ENCODE results near the gene SAXO2.
A peak's percentile ranks its signal among the peaks of the same experiment; 100 is the strongest.
"Not testable (repeated sequence)": the region's sequence is repeated elsewhere in the genome, so short reads cannot be mapped to it uniquely, and the experiment has no call there.

Gene SAXO2

GRCh38 chr15:82261566-82262421, 824 bp upstream of the SAXO2 start:
- H3K27ac ChIP-seq (ENCODE audit: low read depth, low read length) = not testable (repeated sequence)

DNA sequence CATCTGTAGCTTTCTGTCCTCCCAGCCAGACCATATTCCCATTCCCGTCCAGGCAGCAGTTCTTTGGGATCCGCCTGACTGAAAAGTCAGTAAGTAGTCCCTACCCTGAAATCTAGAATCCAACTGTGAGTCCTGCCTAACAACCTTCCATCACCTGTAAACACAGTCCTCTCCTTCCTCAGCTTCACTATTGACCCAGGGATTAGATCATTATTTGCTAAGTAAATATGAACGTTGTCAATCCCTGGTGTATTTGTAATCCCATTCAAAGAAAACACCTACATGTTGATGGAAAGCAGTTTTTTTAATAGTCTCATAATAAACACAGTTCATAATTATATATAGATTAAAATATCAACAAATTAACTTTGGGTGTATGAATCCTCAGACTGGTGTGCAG, 732 bp downstream of the SAXO2 start:
- Histone ChIP-seq H3K27me3 (ENCODE audit: control insufficient read depth, insufficient read depth, low read length) (no peaks in the 10 kb centered on the region), H3K4me1 (ENCODE audit: control insufficient read depth, insufficient read depth, low read length) (peaks cover 5% of the 10 kb centered on the region), H3K27ac (ENCODE audit: low read depth, low read length) (no peak overlapping the region), H3K4me3 (ENCODE audit: low read length) (peak overlapping the region; percentile 90), H3K9ac (ENCODE audit: low read length) (no peak overlapping the region), H3K36me3 (ENCODE audit: control insufficient read depth, insufficient read depth, low read length) (peaks cover 5% of the 10 kb centered on the region)

More at GRCh38 chr15:82261566-82262421, 824 bp upstream of the SAXO2 start:
- H3K27me3 ChIP-seq (ENCODE audit: control insufficient read depth, insufficient read depth, low read length); H3K4me1 ChIP-seq (ENCODE audit: control insufficient read depth, insufficient read depth, low read length); H3K36me3 ChIP-seq (ENCODE audit: control insufficient read depth, insufficient read depth, low read length): not testable (repeated sequence)
- Histone ChIP-seq H3K4me3 (ENCODE audit: low read length) (peak overlapping the region; percentile 90), H3K9ac (ENCODE audit: low read length) (peak overlapping the region; percentile 11)

- not testable (repeated sequence) for H3K27ac ChIP-seq (ENCODE audit: low read depth, low read length); H3K9ac ChIP-seq (ENCODE audit: low read length); H3K36me3 ChIP-seq (ENCODE audit: control insufficient read depth, insufficient read depth, low read length); H3K4me3 ChIP-seq (ENCODE audit: low read length); H3K4me1 ChIP-seq (ENCODE audit: control insufficient read depth, insufficient read depth, low read length); H3K27me3 ChIP-seq (ENCODE audit: control insufficient read depth, insufficient read depth, low read length)
These were observed 4.5 kb downstream of the SAXO2 start for GRCh38 chr15:82267137-82267536.

- not testable (repeated sequence) for H3K36me3 ChIP-seq (ENCODE audit: control insufficient read depth, insufficient read depth, low read length); H3K9ac ChIP-seq (ENCODE audit: low read length); H3K27me3 ChIP-seq (ENCODE audit: control insufficient read depth, insufficient read depth, low read length); H3K4me3 ChIP-seq (ENCODE audit: low read length); H3K4me1 ChIP-seq (ENCODE audit: control insufficient read depth, insufficient read depth, low read length); H3K27ac ChIP-seq (ENCODE audit: low read depth, low read length)
These were observed 5.8 kb downstream of the SAXO2 start for GRCh38 chr15:82268454-82268853.

- Histone ChIP-seq H3K4me1 (ENCODE audit: control insufficient read depth, insufficient read depth, low read length) (no peaks in the 10 kb centered on the region), H3K27me3 (ENCODE audit: control insufficient read depth, insufficient read depth, low read length) (no peaks in the 10 kb centered on the region), H3K36me3 (ENCODE audit: control insufficient read depth, insufficient read depth, low read length) (no peaks in the 10 kb centered on the region), H3K9ac (ENCODE audit: low read length) (no peak overlapping the region), H3K27ac (ENCODE audit: low read depth, low read length) (no peak overlapping the region), H3K4me3 (ENCODE audit: low read length) (no peak overlapping the region)
These were observed 9.5 kb downstream of the SAXO2 start for GRCh38 chr15:82272154-82272553.

GRCh38 chr15:82275410-82275809, 12.8 kb downstream of the SAXO2 start:
- Histone ChIP-seq H3K27ac (ENCODE audit: low read depth, low read length) (no peak overlapping the region), H3K4me1 (ENCODE audit: control insufficient read depth, insufficient read depth, low read length) (no peaks in the 10 kb centered on the region), H3K4me3 (ENCODE audit: low read length) (no peak overlapping the region), H3K36me3 (ENCODE audit: control insufficient read depth, insufficient read depth, low read length) (no peaks in the 10 kb centered on the region), H3K9ac (ENCODE audit: low read length) (no peak overlapping the region), H3K27me3 (ENCODE audit: control insufficient read depth, insufficient read depth, low read length) (no peaks in the 10 kb centered on the region)

DNA sequence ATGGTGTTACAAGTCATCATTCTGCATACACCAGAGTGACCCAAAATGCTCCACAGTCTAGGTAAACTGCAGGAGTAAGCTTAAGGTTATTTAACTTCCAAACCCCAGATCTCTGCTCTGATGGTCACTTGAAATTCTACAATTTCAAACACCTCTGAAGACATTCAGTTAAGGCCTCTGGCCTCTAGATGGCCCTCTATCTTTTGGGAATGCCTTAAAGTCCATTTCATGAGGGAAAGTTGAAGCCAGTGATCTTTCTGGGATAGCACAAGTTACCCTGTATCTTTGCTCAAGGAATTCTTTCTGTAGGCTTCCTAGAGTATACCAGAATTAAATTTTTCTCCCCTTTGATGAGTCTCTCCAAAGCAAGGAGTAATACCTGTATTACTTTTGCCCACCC, 18.7 kb downstream of the SAXO2 start:
- H3K9ac ChIP-seq (ENCODE audit: low read length); H3K36me3 ChIP-seq (ENCODE audit: control insufficient read depth, insufficient read depth, low read length); H3K27me3 ChIP-seq (ENCODE audit: control insufficient read depth, insufficient read depth, low read length); H3K4me1 ChIP-seq (ENCODE audit: control insufficient read depth, insufficient read depth, low read length); H3K27ac ChIP-seq (ENCODE audit: low read depth, low read length); H3K4me3 ChIP-seq (ENCODE audit: low read length): not testable (repeated sequence)

GRCh38 chr15:82282386-82282785, 19.8 kb downstream of the SAXO2 start:
- H3K4me1 ChIP-seq (ENCODE audit: control insufficient read depth, insufficient read depth, low read length); H3K36me3 ChIP-seq (ENCODE audit: control insufficient read depth, insufficient read depth, low read length); H3K4me3 ChIP-seq (ENCODE audit: low read length); H3K9ac ChIP-seq (ENCODE audit: low read length); H3K27ac ChIP-seq (ENCODE audit: low read depth, low read length); H3K27me3 ChIP-seq (ENCODE audit: control insufficient read depth, insufficient read depth, low read length): not testable (repeated sequence)

DNA sequence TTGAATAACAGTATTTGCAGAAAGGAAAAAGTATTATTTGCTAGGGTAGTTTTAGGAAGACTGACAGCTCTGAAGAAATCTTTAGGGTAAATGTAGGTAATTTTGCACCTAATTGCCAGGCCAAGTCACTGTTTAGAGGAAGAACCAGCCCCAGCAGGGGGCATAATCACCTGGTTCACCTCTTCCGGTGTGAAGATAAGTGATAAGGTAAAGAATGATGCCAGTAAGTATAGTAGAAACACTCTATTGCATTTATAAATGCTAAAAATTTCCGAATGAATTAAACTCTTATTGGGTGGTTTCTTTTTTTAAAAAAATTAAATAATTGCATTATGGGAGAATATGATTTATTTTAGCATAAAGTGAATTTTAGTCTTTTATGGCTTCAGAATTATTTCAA, 21.8 kb downstream of the SAXO2 start:
- not testable (repeated sequence) for H3K9ac ChIP-seq (ENCODE audit: low read length); H3K36me3 ChIP-seq (ENCODE audit: control insufficient read depth, insufficient read depth, low read length); H3K4me3 ChIP-seq (ENCODE audit: low read length); H3K4me1 ChIP-seq (ENCODE audit: control insufficient read depth, insufficient read depth, low read length); H3K27ac ChIP-seq (ENCODE audit: low read depth, low read length); H3K27me3 ChIP-seq (ENCODE audit: control insufficient read depth, insufficient read depth, low read length)

DNA sequence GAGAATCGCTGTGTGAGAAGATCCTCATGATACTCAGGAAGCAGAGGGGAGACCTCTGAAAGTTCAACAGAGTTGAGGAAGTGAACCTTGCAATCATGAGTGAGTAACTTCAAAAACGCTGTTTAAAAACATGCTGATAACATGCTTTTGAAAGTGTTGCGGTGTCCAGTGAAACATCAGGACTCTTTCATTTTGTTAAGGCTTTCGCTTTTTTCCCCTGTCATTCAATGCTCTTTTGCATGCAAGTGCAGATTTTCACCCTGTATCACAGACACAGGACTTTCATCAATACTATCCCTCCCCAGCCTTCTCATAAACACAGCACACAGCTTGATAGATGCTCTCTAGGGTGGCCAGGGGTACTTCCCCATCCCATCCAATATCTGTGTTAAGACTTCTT, 23.9 kb downstream of the SAXO2 start:
- H3K36me3 ChIP-seq (ENCODE audit: control insufficient read depth, insufficient read depth, low read length); H3K4me1 ChIP-seq (ENCODE audit: control insufficient read depth, insufficient read depth, low read length); H3K4me3 ChIP-seq (ENCODE audit: low read length); H3K27me3 ChIP-seq (ENCODE audit: control insufficient read depth, insufficient read depth, low read length); H3K27ac ChIP-seq (ENCODE audit: low read depth, low read length); H3K9ac ChIP-seq (ENCODE audit: low read length): not testable (repeated sequence)

GRCh38 chr15:82288202-82288601, 25.6 kb downstream of the SAXO2 start:
- not testable (repeated sequence) for H3K27ac ChIP-seq (ENCODE audit: low read depth, low read length); H3K4me3 ChIP-seq (ENCODE audit: low read length); H3K36me3 ChIP-seq (ENCODE audit: control insufficient read depth, insufficient read depth, low read length); H3K27me3 ChIP-seq (ENCODE audit: control insufficient read depth, insufficient read depth, low read length); H3K9ac ChIP-seq (ENCODE audit: low read length); H3K4me1 ChIP-seq (ENCODE audit: control insufficient read depth, insufficient read depth, low read length)

DNA sequence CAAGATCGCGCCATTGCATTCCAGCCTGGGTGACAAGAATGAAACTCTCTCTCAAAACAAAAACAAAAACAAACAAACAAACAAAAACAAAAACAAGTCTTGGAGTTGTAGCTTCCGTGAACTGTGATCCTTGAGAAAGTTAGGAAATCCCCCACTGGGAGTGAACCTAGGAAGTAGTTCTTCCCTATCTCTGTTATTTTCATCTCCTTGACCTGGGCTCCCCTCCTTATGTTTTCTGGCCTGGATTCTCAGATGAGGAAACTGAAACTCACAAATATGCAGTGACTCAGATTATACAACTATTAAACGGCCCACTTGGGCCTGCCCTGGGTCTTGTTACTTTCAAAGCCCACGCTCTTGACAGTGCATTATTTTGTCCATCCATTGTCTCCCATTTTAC, 29.7 kb downstream of the SAXO2 start:
- no peaks in the 10 kb centered on the region for H3K36me3 ChIP-seq (ENCODE audit: control insufficient read depth, insufficient read depth, low read length)
- H3K27ac ChIP-seq (ENCODE audit: low read depth, low read length) = no peak overlapping the region
- no peak overlapping the region for H3K4me3 ChIP-seq (ENCODE audit: low read length)
- H3K4me1 ChIP-seq (ENCODE audit: control insufficient read depth, insufficient read depth, low read length) = no peaks in the 10 kb centered on the region
- no peaks in the 10 kb centered on the region for H3K27me3 ChIP-seq (ENCODE audit: control insufficient read depth, insufficient read depth, low read length)
- H3K9ac ChIP-seq (ENCODE audit: low read length) = no peak overlapping the region

DNA sequence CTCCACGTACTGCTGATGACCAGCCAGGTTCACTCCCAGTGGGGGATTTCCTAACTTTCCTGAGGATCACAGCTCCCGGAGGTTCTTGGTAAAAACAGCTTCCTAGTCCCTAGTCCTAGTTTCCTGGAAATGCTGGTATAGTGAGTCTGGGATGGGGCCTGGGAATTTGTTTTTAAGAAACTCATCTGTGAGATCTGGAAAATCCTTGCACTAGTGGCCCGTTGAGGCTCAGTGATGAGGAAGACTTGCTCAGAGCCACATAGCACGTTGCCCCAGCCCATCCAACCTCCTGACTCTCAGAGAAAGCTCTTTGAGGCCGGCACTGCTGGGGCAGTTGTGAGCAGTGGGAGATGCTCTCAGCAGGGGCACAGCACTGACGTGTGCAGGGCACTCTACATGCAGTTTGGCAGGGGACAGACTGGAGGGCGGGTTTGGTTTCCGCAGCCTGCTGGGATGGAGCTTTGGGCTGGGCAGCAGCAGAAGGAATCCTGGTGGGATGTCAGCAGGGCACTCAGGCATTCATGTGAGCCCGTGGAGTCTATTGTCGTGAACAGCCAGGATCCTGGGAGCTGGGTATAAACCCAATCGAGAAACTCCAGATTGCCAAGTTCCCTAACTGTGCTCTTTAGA, 31.6 kb downstream of the SAXO2 start:
- Histone ChIP-seq H3K27ac (ENCODE audit: low read depth, low read length) (no peak overlapping the region), H3K4me1 (ENCODE audit: control insufficient read depth, insufficient read depth, low read length) (no peaks in the 10 kb centered on the region), H3K4me3 (ENCODE audit: low read length) (no peak overlapping the region), H3K9ac (ENCODE audit: low read length) (no peak overlapping the region), H3K27me3 (ENCODE audit: control insufficient read depth, insufficient read depth, low read length) (no peaks in the 10 kb centered on the region), H3K36me3 (ENCODE audit: control insufficient read depth, insufficient read depth, low read length) (no peaks in the 10 kb centered on the region)
